Pancreas (tissue), 10 donors: ENCODE measurements around the gene CCL25. TPM values are rescaled to one million over a fixed set of nuclear protein-coding genes. Genes with fewer than 3 reads are reported as not detected.

Experiments
- ATAC-seq, 4 donors: fragments of 200-7000 bp; cut with Tn5 transposase; one replicate each; pipeline versions ENCODE4 v1.8.0 to v1.9.1; 2020; ENCODE audit warnings: mild to moderate bottlenecking in 4 of 4, moderate library complexity in 4 of 4
- DNase-seq, 6 donors: peaks; one replicate each; pipeline ENCODE4 v3.0.0-alpha.2; 2020
- FAIRE-seq: peaks from 2 replicates; lab custom pipeline; 2012; peaks lifted over from hg19 to GRCh38; lab: Jason Lieb, UNC
- H3K27ac ChIP-seq, 4 donors: fragments of 200-600 bp; sonication (generic); 1 replicate in 3 of 4; 2 replicates in 1 of 4; pipeline versions ENCODE4 v1.5.0 to v1.8.0; 2020
- H3K27me3 ChIP-seq, 4 donors: fragments of 200-600 bp; one replicate each; pipeline ENCODE4 v1.8.0; 2021
- H3K36me3 ChIP-seq, 3 donors: fragments of 200-600 bp; sonication (generic) in 1 of 3; one replicate each; pipeline versions ENCODE4 v1.5.0 to v1.8.0; 2020 to 2021
- H3K4me1 ChIP-seq, 3 donors: fragments of 200-600 bp; one replicate each; pipeline ENCODE4 v1.8.0; 2021
- H3K4me3 ChIP-seq, 4 donors: fragments of 200-600 bp; sonication (generic) in 2 of 4; one replicate each; pipeline versions ENCODE4 v1.5.0 to v1.8.0; 2020 to 2021
- H3K9me3 ChIP-seq, 4 donors: fragments of 200-600 bp; one replicate each; pipeline ENCODE4 v1.8.0; 2021
- WGBS, 2 donors: extraction: QIAGEN DNeasy Blood & Tissue Kit; methylation state at CpG; one replicate each; pipeline ENCODE4 v1.1.7; 2013; 5-methylcytosine and 5-hydroxymethylcytosine counted together
- intact Hi-C, 3 donors: fragments of 100-400 bp; cut with DNase I; formaldehyde crosslinking; loops; one replicate each; pipeline versions ENCODE4 v1.11.1 to v1.14.2; 2022
- polyA plus RNA-seq, 2 donors: library from polyadenylated mRNA; stranded (reverse); fragments of 200-250 nt; gene quantifications; one replicate each; pipeline ENCODE4 v1.2.3, GENCODE V29; 2013
- total RNA-seq, 6 donors: library from RNA; stranded (reverse); fragmentation: NEBNext Ultra II Directional in 4 of 6; extraction: Animal tissue kit (Norgen Biotek cat#: 25700) in 4 of 6; gene quantifications; one replicate each; pipeline versions ENCODE4 v1.2.1 to v1.2.4, GENCODE V29; 2021 to 2023
- TF ChIP-seq, protein P1 (sequence below), 4 donors: fragments of 200-600 bp; sonication (generic) in 3 of 4; IDR thresholded peaks; one replicate each; pipeline versions ENCODE4 v1.5.0 to v1.8.0; 2021; ENCODE audit warnings: antibody characterized with exemption in 4 of 4
- donor health status: healthy with polysubstance abuse.
- donor health status: DM: no; HTN: no; CAD: no; lungs with moderate emphysema.
- donor health status: DM: no; HTN: no; CAD: no.
- donor health status: control.
- donor health status: control.
- donor health status: Bipolar disorder and iron deficiency.
- donor health status: DM: yes; HTN: yes; CAD: no.
- donor health status: DM: no; HTN: no; CAD: no.
- donor health status: DM: no; HTN: no; CAD: no.
- donor health status: DM: yes; HTN: yes; CAD: no.

CCL25 gene
- total and polyA plus RNA-seq, 8 donors = 0.19 TPM; not detected in 7

DNA sequence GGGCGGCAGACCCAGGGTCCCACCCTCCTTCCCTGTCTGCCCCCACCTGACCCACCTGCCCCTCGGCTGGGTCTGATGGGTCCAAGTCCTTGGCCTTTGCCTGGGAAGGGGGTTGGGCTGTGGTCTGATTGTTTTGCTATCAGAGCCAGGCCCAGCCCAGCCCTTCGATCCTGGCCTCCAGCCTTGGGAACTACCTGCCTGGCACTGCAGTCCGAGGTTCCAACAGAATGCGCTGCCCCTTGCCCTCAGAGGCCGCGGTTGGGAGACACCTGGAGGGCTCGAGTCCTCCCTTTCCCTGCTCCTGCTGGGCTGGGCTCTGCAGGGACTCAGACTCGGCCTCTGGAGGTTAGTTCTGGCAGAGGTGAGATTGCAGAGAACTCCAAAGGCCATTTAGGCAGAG lies 1.6 kb downstream of the CCL25 start:
- Histone ChIP-seq H3K36me3 (no peaks in the 10 kb centered on the region), H3K27ac (no peak overlapping the region), H3K4me3 (no peak overlapping the region), H3K9me3 (no peaks in the 10 kb centered on the region), H3K27me3 (no peaks in the 10 kb centered on the region), H3K4me1 (no peaks in the 10 kb centered on the region)
- no peak for DNase-seq
- 25 to 26% methylated on average over 9 of the region's 9 CpGs for WGBS, 2 donors
- TF ChIP-seq, protein P1, sequence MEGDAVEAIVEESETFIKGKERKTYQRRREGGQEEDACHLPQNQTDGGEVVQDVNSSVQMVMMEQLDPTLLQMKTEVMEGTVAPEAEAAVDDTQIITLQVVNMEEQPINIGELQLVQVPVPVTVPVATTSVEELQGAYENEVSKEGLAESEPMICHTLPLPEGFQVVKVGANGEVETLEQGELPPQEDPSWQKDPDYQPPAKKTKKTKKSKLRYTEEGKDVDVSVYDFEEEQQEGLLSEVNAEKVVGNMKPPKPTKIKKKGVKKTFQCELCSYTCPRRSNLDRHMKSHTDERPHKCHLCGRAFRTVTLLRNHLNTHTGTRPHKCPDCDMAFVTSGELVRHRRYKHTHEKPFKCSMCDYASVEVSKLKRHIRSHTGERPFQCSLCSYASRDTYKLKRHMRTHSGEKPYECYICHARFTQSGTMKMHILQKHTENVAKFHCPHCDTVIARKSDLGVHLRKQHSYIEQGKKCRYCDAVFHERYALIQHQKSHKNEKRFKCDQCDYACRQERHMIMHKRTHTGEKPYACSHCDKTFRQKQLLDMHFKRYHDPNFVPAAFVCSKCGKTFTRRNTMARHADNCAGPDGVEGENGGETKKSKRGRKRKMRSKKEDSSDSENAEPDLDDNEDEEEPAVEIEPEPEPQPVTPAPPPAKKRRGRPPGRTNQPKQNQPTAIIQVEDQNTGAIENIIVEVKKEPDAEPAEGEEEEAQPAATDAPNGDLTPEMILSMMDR (IDR thresholded peaks at IDR 0.05) = no peak
- FAIRE-seq = no peak
- intact Hi-C loops = no loop called here
- ATAC-seq = peak in 2 of 4 donors; percentile 7 to 40

DNA sequence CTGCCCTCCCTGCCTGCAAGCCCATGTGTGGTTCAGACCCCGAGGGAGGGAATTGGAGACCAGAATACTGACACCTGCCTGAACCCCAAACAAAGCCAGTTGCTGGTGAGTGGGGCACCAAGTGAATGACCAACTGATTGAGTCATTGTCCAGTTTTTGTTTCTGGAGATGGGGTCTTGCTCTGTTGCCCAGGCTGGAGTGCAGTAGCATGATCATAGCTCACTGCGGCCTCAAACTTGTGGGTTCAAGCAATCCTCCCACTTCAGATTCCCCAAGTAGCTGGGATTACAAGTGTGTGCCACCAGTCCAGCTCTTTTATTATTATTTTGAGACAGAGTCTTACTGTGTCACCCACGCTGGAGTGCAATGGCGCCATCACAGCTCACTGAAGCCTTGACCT lies 4.0 kb downstream of the CCL25 start:
- FAIRE-seq = no peak
- no peak overlapping the region for H3K27ac ChIP-seq
- no peaks in the 10 kb centered on the region for H3K36me3 ChIP-seq
- no peak overlapping the region for H3K4me3 ChIP-seq
- TF ChIP-seq, protein P1 (IDR thresholded peaks at IDR 0.05) = no peak
- WGBS, 2 donors = 90 to 94% methylated on average over 4 of the region's 4 CpGs
- H3K27me3 ChIP-seq = no peaks in the 10 kb centered on the region
- no peaks in the 10 kb centered on the region for H3K9me3 ChIP-seq
- intact Hi-C loops = no loop called here
- H3K4me1 ChIP-seq = no peaks in the 10 kb centered on the region
- no peak for ATAC-seq
- no peak for DNase-seq

DNA sequence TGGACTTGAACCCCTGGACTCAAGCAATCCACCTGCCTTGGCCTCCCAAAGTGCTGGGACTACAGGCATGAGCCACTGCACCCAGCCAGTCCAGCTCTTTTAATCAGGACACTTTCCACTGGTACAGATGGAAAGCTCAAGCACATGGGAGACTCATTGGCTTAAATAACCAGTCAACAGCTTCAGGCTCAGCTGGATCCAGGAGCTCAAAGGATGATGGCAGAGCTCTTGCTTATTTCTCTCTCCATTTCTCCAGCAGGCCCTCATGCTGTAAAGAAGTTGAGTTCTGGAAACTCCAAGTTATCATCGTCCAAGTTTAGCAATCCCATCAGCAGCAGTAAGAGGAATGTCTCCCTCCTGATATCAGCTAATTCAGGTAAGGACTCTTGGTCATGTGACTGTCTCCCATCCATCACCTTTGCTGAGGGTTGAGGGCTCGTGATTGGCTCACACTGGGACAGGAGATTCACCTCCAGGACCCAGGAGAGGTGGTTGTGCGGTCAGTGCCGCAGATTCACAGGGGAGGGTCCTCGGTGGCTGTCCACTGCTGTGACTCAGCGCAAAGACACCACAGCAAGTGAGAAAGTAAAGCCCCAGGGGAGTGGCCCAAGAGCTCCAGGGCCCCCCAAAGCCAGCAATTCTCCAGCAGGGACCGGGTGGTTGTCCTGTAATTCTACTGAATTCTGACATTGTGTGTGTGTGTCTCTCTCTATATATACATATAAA lies 5.1 kb downstream of the CCL25 start:
- no peak for DNase-seq
- intact Hi-C loops = no loop called here
- no peak overlapping the region for H3K27ac ChIP-seq
- no peaks in the 10 kb centered on the region for H3K27me3 ChIP-seq
- TF ChIP-seq, protein P1 (IDR thresholded peaks at IDR 0.05) = no peak
- no peaks in the 10 kb centered on the region for H3K9me3 ChIP-seq
- FAIRE-seq = no peak
- H3K4me1 ChIP-seq = no peaks in the 10 kb centered on the region
- no peak for ATAC-seq
- no peak overlapping the region for H3K4me3 ChIP-seq
- 75 to 79% methylated on average over 7 of the region's 7 CpGs for WGBS, 2 donors
- H3K36me3 ChIP-seq = no peaks in the 10 kb centered on the region

DNA sequence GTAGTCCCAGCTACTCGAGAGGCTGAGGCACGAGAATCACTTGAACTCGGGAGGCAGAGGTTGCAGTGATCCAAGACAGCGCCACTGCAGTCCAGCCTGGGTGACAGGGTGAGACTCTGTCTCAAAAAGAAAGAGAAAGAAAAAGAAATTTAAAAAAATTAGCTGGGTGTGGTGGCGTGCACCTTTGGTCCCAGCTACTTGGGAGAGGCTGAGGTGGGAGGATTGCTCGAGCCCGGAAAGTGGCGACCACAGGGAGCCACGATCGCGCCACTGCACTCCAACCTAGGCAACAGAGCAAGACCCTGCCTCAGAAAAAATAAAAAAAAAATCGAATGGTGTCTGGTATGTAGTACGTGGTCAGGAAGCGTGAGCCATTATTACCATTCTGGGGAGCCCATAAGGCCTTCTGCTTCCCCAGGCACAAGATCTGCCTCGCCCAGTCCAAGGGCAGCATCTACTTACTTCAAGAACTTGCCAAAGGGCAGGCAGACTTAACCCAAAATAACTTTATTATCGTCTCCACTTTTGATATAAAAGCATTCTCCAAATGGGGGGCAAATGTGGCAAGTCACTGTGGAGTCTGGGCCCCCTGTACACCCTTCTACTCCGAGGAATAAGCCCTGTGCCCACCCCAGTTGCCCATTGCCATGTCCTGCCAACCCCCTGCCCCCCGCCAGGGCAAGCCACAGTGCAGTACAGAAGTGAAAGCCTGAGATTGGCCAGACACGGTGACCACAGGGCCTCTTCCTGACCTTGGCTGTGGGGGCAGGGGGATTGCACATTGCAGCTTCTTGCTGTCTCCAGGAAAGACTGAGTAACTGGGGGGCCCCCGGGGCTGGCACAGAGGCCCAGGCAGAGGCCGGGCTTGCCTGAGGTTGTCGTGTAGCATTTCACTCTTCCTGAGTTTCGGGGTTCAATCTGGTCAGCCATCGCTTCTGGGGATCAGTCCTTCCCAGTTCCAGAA lies 12.6 kb downstream of the CCL25 start:
- Histone ChIP-seq H3K27ac (no peak overlapping the region), H3K9me3 (no peaks in the 10 kb centered on the region), H3K4me1 (no peaks in the 10 kb centered on the region), H3K27me3 (no peaks in the 10 kb centered on the region), H3K4me3 (no peak overlapping the region), H3K36me3 (no peaks in the 10 kb centered on the region)
- intact Hi-C loops = no loop called here
- 77 to 87% methylated on average over 24 of the region's 24 CpGs for WGBS, 2 donors
- ATAC-seq (no peak), FAIRE-seq (no peak), DNase-seq (no peak)
- TF ChIP-seq, protein P1 (IDR thresholded peaks at IDR 0.05) = no peak
